OCI-LY7 (cell line): ENCODE measurements around the gene E2F4.

Experiments
- EZH2phosphoT487 ChIP-seq: fragments of 200-600 bp; sonication (generic); IDR thresholded peaks from 2 replicates; pipeline ENCODE4 v1.6.1; 2018; ENCODE audit warnings: low read depth, borderline replicate concordance, mild to moderate bottlenecking, mixed run types, antibody characterized with exemption, low read length, moderate library complexity, mixed read lengths
- TF ChIP-seq, protein P1 (sequence below): fragments of 200-600 bp; sonication (generic); conservative IDR thresholded peaks from 2 replicates; pipeline ENCODE4 v1.5.1; 2014; ENCODE audit warnings: mild to moderate bottlenecking, antibody characterized with exemption, low read length, moderate library complexity, mixed read lengths

DNA sequence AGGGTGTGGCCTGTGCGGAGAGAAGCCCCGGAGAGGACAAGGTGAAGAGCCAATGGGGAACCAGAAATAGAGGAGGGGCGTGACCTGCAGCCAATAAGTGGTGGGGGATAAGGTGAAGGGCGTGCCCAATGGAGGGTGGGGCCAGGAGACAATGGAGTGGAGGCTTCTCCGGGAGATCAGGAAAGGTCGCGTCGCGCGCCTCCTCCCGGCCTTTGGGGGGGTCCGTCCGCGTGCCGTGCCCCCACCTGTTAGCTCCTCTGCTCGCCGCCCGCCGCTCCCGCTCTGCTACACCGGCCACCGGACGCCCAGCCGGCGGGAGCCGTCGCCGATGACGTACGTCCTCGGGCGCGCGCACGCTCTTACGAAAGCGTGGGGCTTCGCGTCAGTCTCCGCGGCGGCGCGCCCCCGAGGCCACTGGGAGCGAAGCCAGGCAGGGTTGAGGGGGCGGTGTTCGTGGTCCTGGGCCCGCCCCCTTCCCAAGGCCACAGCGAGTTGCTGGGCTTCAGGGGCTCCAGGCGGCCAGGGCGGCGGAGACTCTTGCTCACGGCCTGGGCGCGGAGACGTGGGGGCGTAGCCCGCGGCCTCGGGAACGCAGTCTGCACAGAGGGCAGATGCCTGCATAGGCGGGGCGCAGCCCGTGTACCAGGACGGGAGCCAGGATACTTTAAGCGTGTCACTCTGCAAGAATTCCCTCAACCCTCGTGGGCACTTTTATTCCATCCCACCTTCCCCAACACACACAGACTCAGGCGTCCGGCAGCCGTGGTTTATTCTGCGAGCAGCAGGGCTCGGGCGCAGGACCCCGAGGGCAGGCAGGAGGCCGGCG, 8.1 kb upstream of the E2F4 start, which contains the start of gene MATCAP1:
- TF ChIP-seq, protein P1, sequence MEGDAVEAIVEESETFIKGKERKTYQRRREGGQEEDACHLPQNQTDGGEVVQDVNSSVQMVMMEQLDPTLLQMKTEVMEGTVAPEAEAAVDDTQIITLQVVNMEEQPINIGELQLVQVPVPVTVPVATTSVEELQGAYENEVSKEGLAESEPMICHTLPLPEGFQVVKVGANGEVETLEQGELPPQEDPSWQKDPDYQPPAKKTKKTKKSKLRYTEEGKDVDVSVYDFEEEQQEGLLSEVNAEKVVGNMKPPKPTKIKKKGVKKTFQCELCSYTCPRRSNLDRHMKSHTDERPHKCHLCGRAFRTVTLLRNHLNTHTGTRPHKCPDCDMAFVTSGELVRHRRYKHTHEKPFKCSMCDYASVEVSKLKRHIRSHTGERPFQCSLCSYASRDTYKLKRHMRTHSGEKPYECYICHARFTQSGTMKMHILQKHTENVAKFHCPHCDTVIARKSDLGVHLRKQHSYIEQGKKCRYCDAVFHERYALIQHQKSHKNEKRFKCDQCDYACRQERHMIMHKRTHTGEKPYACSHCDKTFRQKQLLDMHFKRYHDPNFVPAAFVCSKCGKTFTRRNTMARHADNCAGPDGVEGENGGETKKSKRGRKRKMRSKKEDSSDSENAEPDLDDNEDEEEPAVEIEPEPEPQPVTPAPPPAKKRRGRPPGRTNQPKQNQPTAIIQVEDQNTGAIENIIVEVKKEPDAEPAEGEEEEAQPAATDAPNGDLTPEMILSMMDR: no peak
- no peak for TF ChIP-seq EZH2phosphoT487
